ENCODE measurements around the gene CASP9.

DNA sequence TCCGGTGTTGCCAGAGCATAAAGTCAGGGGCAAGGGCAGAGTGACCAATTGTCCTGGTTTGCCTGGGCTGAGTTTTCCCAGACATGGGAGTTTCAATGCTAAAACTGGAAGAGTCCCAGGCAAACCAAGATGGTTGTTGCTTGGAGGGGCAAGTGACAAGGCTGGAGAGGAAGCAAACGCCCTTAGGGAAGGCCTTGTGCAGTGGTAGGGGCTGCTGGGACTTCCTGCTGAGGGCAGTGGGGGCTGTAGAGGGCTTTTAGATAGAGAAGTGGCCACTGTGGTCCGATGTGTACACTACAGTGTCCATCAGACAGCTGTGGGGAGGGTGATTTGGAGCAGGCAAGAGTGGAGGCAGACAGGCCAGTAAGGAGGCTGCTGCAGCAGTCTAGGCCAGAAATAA is 74.4 kb downstream of the CASP9 start:
- TF ChIP-seq ZNF282 (IDR thresholded peaks at IDR 0.05; ENCODE audit: partially characterized antibody): no peak
- TF ChIP-seq RAD21 (CRISPR knock-in tag; IDR thresholded peaks at IDR 0.05): no peak
- no peak for TF ChIP-seq KLF13 (CRISPR knock-in tag; IDR thresholded peaks at IDR 0.05)
- TF ChIP-seq, protein P1, sequence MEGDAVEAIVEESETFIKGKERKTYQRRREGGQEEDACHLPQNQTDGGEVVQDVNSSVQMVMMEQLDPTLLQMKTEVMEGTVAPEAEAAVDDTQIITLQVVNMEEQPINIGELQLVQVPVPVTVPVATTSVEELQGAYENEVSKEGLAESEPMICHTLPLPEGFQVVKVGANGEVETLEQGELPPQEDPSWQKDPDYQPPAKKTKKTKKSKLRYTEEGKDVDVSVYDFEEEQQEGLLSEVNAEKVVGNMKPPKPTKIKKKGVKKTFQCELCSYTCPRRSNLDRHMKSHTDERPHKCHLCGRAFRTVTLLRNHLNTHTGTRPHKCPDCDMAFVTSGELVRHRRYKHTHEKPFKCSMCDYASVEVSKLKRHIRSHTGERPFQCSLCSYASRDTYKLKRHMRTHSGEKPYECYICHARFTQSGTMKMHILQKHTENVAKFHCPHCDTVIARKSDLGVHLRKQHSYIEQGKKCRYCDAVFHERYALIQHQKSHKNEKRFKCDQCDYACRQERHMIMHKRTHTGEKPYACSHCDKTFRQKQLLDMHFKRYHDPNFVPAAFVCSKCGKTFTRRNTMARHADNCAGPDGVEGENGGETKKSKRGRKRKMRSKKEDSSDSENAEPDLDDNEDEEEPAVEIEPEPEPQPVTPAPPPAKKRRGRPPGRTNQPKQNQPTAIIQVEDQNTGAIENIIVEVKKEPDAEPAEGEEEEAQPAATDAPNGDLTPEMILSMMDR (CRISPR knock-in tag; IDR thresholded peaks at IDR 0.05): no peak
- TF ChIP-seq MAFK (conservative IDR thresholded peaks at IDR 0.05 in 1 of 2, IDR thresholded peaks at IDR 0.05 in 1 of 2; ENCODE audit: low read length in 2 of 2): no peak
- TF ChIP-seq KDM1A (CRISPR knock-in tag; IDR thresholded peaks at IDR 0.05): no peak
- TF ChIP-seq, protein P2, sequence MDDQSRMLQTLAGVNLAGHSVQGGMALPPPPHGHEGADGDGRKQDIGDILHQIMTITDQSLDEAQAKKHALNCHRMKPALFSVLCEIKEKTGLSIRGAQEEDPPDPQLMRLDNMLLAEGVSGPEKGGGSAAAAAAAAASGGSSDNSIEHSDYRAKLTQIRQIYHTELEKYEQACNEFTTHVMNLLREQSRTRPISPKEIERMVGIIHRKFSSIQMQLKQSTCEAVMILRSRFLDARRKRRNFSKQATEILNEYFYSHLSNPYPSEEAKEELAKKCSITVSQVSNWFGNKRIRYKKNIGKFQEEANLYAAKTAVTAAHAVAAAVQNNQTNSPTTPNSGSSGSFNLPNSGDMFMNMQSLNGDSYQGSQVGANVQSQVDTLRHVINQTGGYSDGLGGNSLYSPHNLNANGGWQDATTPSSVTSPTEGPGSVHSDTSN (CRISPR knock-in tag; IDR thresholded peaks at IDR 0.05; ENCODE audit: borderline replicate concordance): no peak
- TF ChIP-seq, protein P3, sequence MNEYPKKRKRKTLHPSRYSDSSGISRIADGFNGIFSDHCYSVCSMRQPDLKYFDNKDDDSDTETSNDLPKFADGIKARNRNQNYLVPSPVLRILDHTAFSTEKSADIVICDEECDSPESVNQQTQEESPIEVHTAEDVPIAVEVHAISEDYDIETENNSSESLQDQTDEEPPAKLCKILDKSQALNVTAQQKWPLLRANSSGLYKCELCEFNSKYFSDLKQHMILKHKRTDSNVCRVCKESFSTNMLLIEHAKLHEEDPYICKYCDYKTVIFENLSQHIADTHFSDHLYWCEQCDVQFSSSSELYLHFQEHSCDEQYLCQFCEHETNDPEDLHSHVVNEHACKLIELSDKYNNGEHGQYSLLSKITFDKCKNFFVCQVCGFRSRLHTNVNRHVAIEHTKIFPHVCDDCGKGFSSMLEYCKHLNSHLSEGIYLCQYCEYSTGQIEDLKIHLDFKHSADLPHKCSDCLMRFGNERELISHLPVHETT (CRISPR knock-in tag; conservative IDR thresholded peaks at IDR 0.05): no peak
- no peak for TF ChIP-seq PHF20 (CRISPR knock-in tag; IDR thresholded peaks at IDR 0.05)
- TF ChIP-seq, protein P4, sequence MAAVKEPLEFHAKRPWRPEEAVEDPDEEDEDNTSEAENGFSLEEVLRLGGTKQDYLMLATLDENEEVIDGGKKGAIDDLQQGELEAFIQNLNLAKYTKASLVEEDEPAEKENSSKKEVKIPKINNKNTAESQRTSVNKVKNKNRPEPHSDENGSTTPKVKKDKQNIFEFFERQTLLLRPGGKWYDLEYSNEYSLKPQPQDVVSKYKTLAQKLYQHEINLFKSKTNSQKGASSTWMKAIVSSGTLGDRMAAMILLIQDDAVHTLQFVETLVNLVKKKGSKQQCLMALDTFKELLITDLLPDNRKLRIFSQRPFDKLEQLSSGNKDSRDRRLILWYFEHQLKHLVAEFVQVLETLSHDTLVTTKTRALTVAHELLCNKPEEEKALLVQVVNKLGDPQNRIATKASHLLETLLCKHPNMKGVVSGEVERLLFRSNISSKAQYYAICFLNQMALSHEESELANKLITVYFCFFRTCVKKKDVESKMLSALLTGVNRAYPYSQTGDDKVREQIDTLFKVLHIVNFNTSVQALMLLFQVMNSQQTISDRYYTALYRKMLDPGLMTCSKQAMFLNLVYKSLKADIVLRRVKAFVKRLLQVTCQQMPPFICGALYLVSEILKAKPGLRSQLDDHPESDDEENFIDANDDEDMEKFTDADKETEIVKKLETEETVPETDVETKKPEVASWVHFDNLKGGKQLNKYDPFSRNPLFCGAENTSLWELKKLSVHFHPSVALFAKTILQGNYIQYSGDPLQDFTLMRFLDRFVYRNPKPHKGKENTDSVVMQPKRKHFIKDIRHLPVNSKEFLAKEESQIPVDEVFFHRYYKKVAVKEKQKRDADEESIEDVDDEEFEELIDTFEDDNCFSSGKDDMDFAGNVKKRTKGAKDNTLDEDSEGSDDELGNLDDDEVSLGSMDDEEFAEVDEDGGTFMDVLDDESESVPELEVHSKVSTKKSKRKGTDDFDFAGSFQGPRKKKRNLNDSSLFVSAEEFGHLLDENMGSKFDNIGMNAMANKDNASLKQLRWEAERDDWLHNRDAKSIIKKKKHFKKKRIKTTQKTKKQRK (IDR thresholded peaks at IDR 0.05; ENCODE audit: low read length): no peak
- TF ChIP-seq KDM4B (CRISPR knock-in tag; IDR thresholded peaks at IDR 0.05): no peak
- TF ChIP-seq, protein P5, sequence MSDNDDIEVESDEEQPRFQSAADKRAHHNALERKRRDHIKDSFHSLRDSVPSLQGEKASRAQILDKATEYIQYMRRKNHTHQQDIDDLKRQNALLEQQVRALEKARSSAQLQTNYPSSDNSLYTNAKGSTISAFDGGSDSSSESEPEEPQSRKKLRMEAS (IDR thresholded peaks at IDR 0.05): no peak

Measured in HepG2 (cell line).